SK-N-SH (cell line): ENCODE measurements around the gene CDHR3. TPM values are rescaled to one million over a fixed set of nuclear protein-coding genes. Genes with fewer than 3 reads are reported as not detected.
"Not testable (repeated sequence)": the region's sequence is repeated elsewhere in the genome, so short reads cannot be mapped to it uniquely, and the experiment has no call there.

ENCODE experiments used
- CTCF ChIA-PET: fragments of 300-600, 350-600 bp; formaldehyde crosslinking; extraction: SDS; loops from one replicate; lab custom pipeline; 2021; lab: Yijun Ruan, JAX
- POLR2A ChIA-PET: fragments of 350-600 bp; sonication (Branson Sonifier 250); formaldehyde crosslinking; extraction: SDS; loops from one replicate; lab custom pipeline; 2020; ENCODE audit warnings: antibody characterized with exemption, inconsistent platforms; lab: Yijun Ruan, JAX
- DNase-seq: peaks from one replicate; pipeline ENCODE4 v3.0.0; 2012
- H2AFZ ChIP-seq: fragments of 200-600 bp; sonication (generic); 2 replicates; pipeline ENCODE4 v1.8.1; 2016; ENCODE audit warnings: antibody characterized with exemption, mild to moderate bottlenecking, low read depth
- H3F3A ChIP-seq: fragments of 200-600 bp; sonication (generic); replicated peaks from 2 replicates; pipeline ENCODE3; 2016; ENCODE audit warnings: antibody characterized with exemption, mild to moderate bottlenecking; ENCODE audit not compliant: insufficient read depth
- H3K27ac ChIP-seq, 2 experiments: fragments of 200-500 bp in 1 of 2; fragments of 200-600 bp in 1 of 2; sonication (Bioruptor generic) in 1 of 2; sonication (generic), shearing (Covaris generic) in 1 of 2; 2 replicates each; pipeline versions ENCODE4 v1.5.1 to v1.6.1; 2014 to 2016; ENCODE audit warnings: low read depth in 2 of 2, inconsistent platforms in 1 of 2, low read length in 1 of 2, mild to moderate bottlenecking in 1 of 2, mixed read lengths in 1 of 2
- H3K27me3 ChIP-seq: fragments of 200-600 bp; sonication (generic), shearing (Covaris generic); 2 replicates; pipeline ENCODE4 v1.6.1; 2016; ENCODE audit warnings: mixed run types; ENCODE audit not compliant: insufficient read depth
- H3K36me3 ChIP-seq, 2 experiments: fragments of 200-500 bp in 1 of 2; fragments of 200-600 bp in 1 of 2; sonication (Bioruptor generic) in 1 of 2; sonication (generic) in 1 of 2; replicated peaks in 1 of 2; 2 replicates each; pipeline versions ENCODE3 to v1.5.1; 2014 to 2016; ENCODE audit warnings: low read length in 1 of 2, mild to moderate bottlenecking in 1 of 2; ENCODE audit not compliant: insufficient read depth in 2 of 2, control insufficient read depth in 1 of 2
- H3K4me1 ChIP-seq, 2 experiments: fragments of 200-500 bp in 1 of 2; fragments of 200-600 bp in 1 of 2; sonication (Bioruptor generic) in 1 of 2; sonication (generic), shearing (Covaris generic) in 1 of 2; 2 replicates each; pipeline versions ENCODE4 v1.5.1 to v1.6.1; 2014 to 2016; ENCODE audit warnings: low read depth in 1 of 2, low read length in 1 of 2, mixed run types in 1 of 2; ENCODE audit not compliant: insufficient read depth in 2 of 2, control insufficient read depth in 1 of 2
- H3K4me2 ChIP-seq: fragments of 200-600 bp; sonication (generic), shearing (Covaris generic); 2 replicates; pipeline ENCODE4 v1.6.1; 2017; ENCODE audit warnings: mixed run types
- H3K4me3 ChIP-seq, 2 experiments: fragments of 200-500 bp in 1 of 2; fragments of 200-600 bp in 1 of 2; sonication (Bioruptor generic) in 1 of 2; sonication (generic), shearing (Covaris generic) in 1 of 2; 2 replicates each; pipeline versions ENCODE4 v1.5.1 to v1.8.1; 2014 to 2016; ENCODE audit warnings: low read depth in 2 of 2, inconsistent platforms in 1 of 2, low read length in 1 of 2, mild to moderate bottlenecking in 1 of 2, mixed read lengths in 1 of 2, moderate library complexity in 1 of 2
- H3K79me2 ChIP-seq: fragments of 200-600 bp; sonication (generic); 2 replicates; pipeline ENCODE4 v1.8.1; 2017; ENCODE audit warnings: mild to moderate bottlenecking; ENCODE audit not compliant: insufficient read depth
- H3K9ac ChIP-seq: fragments of 200-600 bp; sonication (generic); 2 replicates; pipeline ENCODE4 v1.6.1; 2017; ENCODE audit warnings: mixed run types
- H3K9me2 ChIP-seq: fragments of 200-600 bp; sonication (generic); 2 replicates; pipeline ENCODE4 v1.6.1; 2017; ENCODE audit warnings: mixed run types
- H3K9me3 ChIP-seq: fragments of 200-600 bp; sonication (generic); 2 replicates; pipeline ENCODE4 v1.6.1; 2017; ENCODE audit warnings: mixed run types, mild to moderate bottlenecking, moderate library complexity
- H4K20me1 ChIP-seq: fragments of 200-600 bp; sonication (generic); 2 replicates; pipeline ENCODE4 v1.6.1; 2017; ENCODE audit warnings: mild to moderate bottlenecking, mixed run types; ENCODE audit not compliant: insufficient read depth
- CHD2 ChIP-seq: fragments of 150-350 bp; IDR thresholded peaks from 2 replicates; pipeline ENCODE4 v1.6.1; 2018; ENCODE audit warnings: low read length; ENCODE audit not compliant: partially characterized antibody
- CTCF ChIP-seq: fragments of 200-600 bp; sonication (generic); IDR thresholded peaks from 2 replicates; pipeline ENCODE4 v1.6.1; 2017; ENCODE audit warnings: antibody characterized with exemption, mild to moderate bottlenecking, moderate library complexity
- ELF1 ChIP-seq: IDR thresholded peaks from 2 replicates; pipeline ENCODE4 v1.4.0; 2012
- EZH2phosphoT487 ChIP-seq: fragments of 200-600 bp; sonication (generic); IDR thresholded peaks from 2 replicates; pipeline ENCODE4 v1.6.1; 2017; ENCODE audit warnings: low read depth, mixed run types, mild to moderate bottlenecking, antibody characterized with exemption, moderate library complexity, borderline replicate concordance
- FOSL2 ChIP-seq: IDR thresholded peaks from 2 replicates; pipeline ENCODE4 v1.4.0; 2012; ENCODE audit warnings: low read depth, mild to moderate bottlenecking, moderate library complexity, borderline replicate concordance
- MEF2A ChIP-seq: IDR thresholded peaks from 2 replicates; pipeline ENCODE4 v1.4.0; 2012; ENCODE audit warnings: low read depth, borderline replicate concordance
- MXI1 ChIP-seq: IDR thresholded peaks from 2 replicates; pipeline ENCODE4 v1.6.1; 2012; ENCODE audit warnings: mild to moderate bottlenecking, low read depth, low read length, improper control_type of control experiment
- PBX3 ChIP-seq: IDR thresholded peaks from 2 replicates; pipeline ENCODE4; 2012
- POLR2AphosphoS5 ChIP-seq: IDR thresholded peaks from 2 replicates; pipeline ENCODE4 v1.6.1; 2012; ENCODE audit warnings: low read depth, low read length
- RCOR1 ChIP-seq: fragments of 150-350 bp; IDR thresholded peaks from 2 replicates; pipeline ENCODE4 v1.6.1; 2017; ENCODE audit warnings: antibody characterized with exemption, low read length
- RFX5 ChIP-seq: IDR thresholded peaks from 2 replicates; pipeline ENCODE4 v1.6.1; 2012; ENCODE audit warnings: mild to moderate bottlenecking, improper control_type of control experiment, low read length
- SIN3A ChIP-seq: IDR thresholded peaks from 2 replicates; pipeline ENCODE4 v1.6.1; 2012; ENCODE audit warnings: low read depth, mild to moderate bottlenecking, low read length, moderate library complexity, borderline replicate concordance
- SMC3 ChIP-seq: IDR thresholded peaks from 2 replicates; pipeline ENCODE4 v1.6.1; 2012; ENCODE audit warnings: low read depth, low read length, improper control_type of control experiment
- TAF1 ChIP-seq: IDR thresholded peaks from 2 replicates; pipeline ENCODE4 v1.6.1; 2012; ENCODE audit warnings: low read depth, mild to moderate bottlenecking, low read length, moderate library complexity, borderline replicate concordance
- TCF12 ChIP-seq: IDR thresholded peaks from 2 replicates; pipeline ENCODE4 v1.4.0; 2012
- whole genome bisulfite sequencing: methylation state at CpG from one replicate; pipeline ENCODE4 v1.1.6; 2017; ENCODE audit warnings: low lambda C conversion rate; 5-methylcytosine and 5-hydroxymethylcytosine counted together
- polyA plus RNA-seq, 3 experiments: library from polyadenylated mRNA; depleted of rRNA; stranded (reverse); fragments of >200 nt; gene quantifications; 2 replicates each; pipeline ENCODE4 v1.2.3, GENCODE V29; 2012

CDHR3 gene
- polyA plus RNA-seq, 1 of the 3 experiments (the other 2 are of a cell fraction): 7.5 TPM

- Histone ChIP-seq H3K4me3 (no peak overlapping the region), H3K4me1 (peaks cover 0 to 5% of the 10 kb centered on the region in 2 experiments; a peak in 1 of 4 replicates), H3K36me3 (no peaks in the 10 kb centered on the region), H3F3A (no peaks in the 10 kb centered on the region), H3K79me2 (no peaks in the 10 kb centered on the region), H3K9me2 (no peaks in the 10 kb centered on the region), H3K9ac (no peak overlapping the region), H3K4me2 (no peak overlapping the region), H3K27ac (no peak overlapping the region), H2AFZ (no peak overlapping the region), H3K27me3 (no peaks in the 10 kb centered on the region; the same call in 1 of the 2 replicates), H3K9me3 (no peaks in the 10 kb centered on the region), H4K20me1 (no peaks in the 10 kb centered on the region)
- TF ChIP-seq RCOR1: no peak
- TF ChIP-seq CTCF: no peak
- no peak for TF ChIP-seq FOSL2
- no peak for TF ChIP-seq SMC3
- TF ChIP-seq EZH2phosphoT487: no peak
- TF ChIP-seq CHD2: no peak
- TF ChIP-seq RFX5: no peak
- WGBS: 71% methylated on average over 5 of the region's 5 CpGs
- DNase-seq: no peak
- POLR2A ChIA-PET: no interaction called here
- CTCF ChIA-PET: interaction anchor here (1.1 to 1.6 kb wide), 2 partner anchors 8 to 37 kb away, joined by 3 read pairs; no protein-coding TSS in a partner anchor
These were observed 40.5 kb downstream of the CDHR3 start for GRCh38 chr7:106003525-106004064.

GRCh38 chr7:106006906-106007305 lies 43.8 kb downstream of the CDHR3 start:
- Histone ChIP-seq H3F3A (no peaks in the 10 kb centered on the region), H3K4me2 (no peak overlapping the region), H3K27me3 (no peaks in the 10 kb centered on the region), H4K20me1 (no peaks in the 10 kb centered on the region), H3K4me3 (no peak overlapping the region), H2AFZ (no peak overlapping the region), H3K9ac (no peak overlapping the region), H3K36me3 (no peaks in the 10 kb centered on the region), H3K9me3 (no peaks in the 10 kb centered on the region), H3K27ac (no peak overlapping the region), H3K9me2 (no peaks in the 10 kb centered on the region), H3K79me2 (no peaks in the 10 kb centered on the region), H3K4me1 (peaks cover 5 to 10% of the 10 kb centered on the region in 2 experiments; a peak in 2 of 4 replicates)
- TF ChIP-seq EZH2phosphoT487: no peak
- no peak for TF ChIP-seq MXI1
- TF ChIP-seq SMC3: no peak
- no peak for TF ChIP-seq POLR2AphosphoS5
- no peak for TF ChIP-seq ELF1
- no peak for TF ChIP-seq MEF2A
- TF ChIP-seq SIN3A: no peak
- TF ChIP-seq RCOR1: no peak
- TF ChIP-seq TCF12: no peak
- TF ChIP-seq TAF1: no peak
- no peak for TF ChIP-seq FOSL2
- no peak for TF ChIP-seq RFX5
- no peak for TF ChIP-seq PBX3
- DNase-seq: no peak
- CTCF ChIA-PET: interaction anchor here (1.0 to 4.3 kb wide), 8 partner anchors 12 to 354 kb away, joined by 3 to 19 read pairs (median 10); partner anchors contain the start of gene ATXN7L1
- POLR2A ChIA-PET: no interaction called here
- 66% methylated on average over 5 of the region's 5 CpGs for WGBS

GRCh38 chr7:106007796-106008195 lies 44.7 kb downstream of the CDHR3 start:
- H3K36me3 ChIP-seq, H3K9me2 ChIP-seq, H3K9me3 ChIP-seq, POLR2A ChIA-PET, H2AFZ ChIP-seq, H3K27me3 ChIP-seq, H3K4me3 ChIP-seq, H3F3A ChIP-seq, H3K79me2 ChIP-seq, H3K9ac ChIP-seq, DNase-seq, H3K27ac ChIP-seq, H4K20me1 ChIP-seq, H3K4me2 ChIP-seq: not testable (repeated sequence)
- H3K4me1 ChIP-seq: peaks cover 5 to 17% of the 10 kb centered on the region in 2 experiments; a peak in 2 of 4 replicates
- CTCF ChIA-PET: interaction anchor here (0.9 to 4.3 kb wide), 17 partner anchors 8 to 351 kb away, joined by 3 to 19 read pairs (median 8); partner anchors contain the start of gene ATXN7L1
- WGBS: 53% methylated on average over 3 of the region's 3 CpGs
